ENCODE measurements around the gene SGCA.

Gene SGCA

DNA sequence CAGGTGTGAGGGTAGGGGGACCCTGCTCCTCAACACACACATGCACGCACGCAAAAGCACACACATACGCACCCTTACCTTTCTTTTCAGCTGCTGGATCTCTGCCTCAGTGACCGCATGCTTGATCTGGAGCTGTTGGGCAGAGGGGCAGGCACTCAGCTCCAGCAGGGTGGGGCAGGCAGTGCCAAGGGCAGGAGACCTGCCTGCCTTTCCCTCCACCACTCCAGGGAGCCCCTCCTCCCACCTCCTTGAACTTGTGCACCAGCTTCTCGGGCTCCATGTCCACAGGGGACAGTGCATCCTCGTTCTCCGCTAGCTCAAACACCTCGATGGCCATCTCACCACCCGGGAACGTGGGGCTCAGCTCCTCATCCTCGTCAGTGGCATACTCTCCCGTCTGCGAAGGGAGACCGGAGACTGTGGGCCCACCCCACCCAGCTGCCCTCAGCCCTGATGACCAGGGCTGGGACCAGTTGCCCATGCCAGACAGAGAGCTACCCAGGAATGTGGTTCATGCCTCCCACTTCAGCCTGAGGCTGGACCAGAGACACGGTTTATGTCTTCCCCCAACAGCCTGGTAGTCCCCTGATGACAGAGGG is 26.5 kb upstream of the SGCA start:
- DNase-seq (ENCODE audit: low read depth, low spot score): no peak
- TF ChIP-seq, protein P1, sequence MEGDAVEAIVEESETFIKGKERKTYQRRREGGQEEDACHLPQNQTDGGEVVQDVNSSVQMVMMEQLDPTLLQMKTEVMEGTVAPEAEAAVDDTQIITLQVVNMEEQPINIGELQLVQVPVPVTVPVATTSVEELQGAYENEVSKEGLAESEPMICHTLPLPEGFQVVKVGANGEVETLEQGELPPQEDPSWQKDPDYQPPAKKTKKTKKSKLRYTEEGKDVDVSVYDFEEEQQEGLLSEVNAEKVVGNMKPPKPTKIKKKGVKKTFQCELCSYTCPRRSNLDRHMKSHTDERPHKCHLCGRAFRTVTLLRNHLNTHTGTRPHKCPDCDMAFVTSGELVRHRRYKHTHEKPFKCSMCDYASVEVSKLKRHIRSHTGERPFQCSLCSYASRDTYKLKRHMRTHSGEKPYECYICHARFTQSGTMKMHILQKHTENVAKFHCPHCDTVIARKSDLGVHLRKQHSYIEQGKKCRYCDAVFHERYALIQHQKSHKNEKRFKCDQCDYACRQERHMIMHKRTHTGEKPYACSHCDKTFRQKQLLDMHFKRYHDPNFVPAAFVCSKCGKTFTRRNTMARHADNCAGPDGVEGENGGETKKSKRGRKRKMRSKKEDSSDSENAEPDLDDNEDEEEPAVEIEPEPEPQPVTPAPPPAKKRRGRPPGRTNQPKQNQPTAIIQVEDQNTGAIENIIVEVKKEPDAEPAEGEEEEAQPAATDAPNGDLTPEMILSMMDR (IDR thresholded peaks at IDR 0.05; ENCODE audit: insufficient read depth, low read length, missing control alignments): no peak
- ChIA-PET POLR2A (no interaction called here), CTCF (interaction anchor here (0.8 to 10.1 kb wide), 25 partner anchors 8 to 259 kb away, joined by 3 to 147 read pairs (median 6); partner anchors contain the start of genes PPP1R9B, SAMD14, SGCA and TMEM92)
- no peak overlapping the region for H3K4me3 ChIP-seq (ENCODE audit: low read depth, low read length)

DNA sequence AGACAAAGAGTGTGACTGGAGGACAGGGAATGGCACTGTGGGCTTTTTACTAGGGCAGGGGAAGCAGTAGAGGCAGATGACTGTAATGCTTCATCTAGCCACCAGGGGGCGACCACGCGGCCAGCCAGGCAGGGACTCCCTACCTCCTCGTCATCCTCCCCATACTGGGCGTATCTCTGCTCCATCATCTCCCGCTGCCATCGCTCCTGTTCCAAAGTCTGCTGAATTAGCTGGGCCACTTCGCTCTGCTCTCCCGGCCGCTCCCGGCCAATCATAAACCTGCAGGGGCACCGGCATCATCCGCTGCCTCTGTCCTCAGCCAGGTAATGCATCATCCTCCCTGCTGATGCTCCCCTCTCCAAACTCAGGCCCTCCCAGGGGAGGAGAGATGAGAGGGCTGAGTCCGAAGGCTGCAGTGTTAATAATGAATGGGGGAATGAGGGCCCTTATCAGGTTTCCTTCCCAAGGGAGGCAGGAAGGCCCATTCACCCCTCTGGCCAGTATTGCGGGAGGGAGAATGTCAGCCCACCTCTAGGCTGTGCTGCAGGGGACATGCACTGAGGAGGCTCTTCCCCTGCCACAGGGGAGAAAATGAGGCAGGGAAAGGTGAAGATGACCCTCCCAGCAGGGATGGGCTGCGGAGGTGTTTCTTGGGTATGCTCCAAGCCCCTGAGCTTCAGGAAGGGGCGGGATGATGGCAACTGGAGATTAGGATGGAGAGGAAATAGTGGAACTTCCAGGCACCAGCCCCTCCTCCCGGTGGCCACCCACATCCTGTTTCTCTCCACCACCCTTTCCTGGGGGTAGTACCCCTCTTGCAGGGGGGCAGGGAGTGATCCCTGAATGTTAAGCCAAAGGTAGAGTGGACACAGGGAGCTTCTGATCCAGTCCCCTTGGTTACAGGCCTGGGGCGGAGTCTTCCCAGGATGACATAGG is 25.6 kb upstream of the SGCA start:
- H3K4me3 ChIP-seq (ENCODE audit: low read depth, low read length): no peak overlapping the region
- DNase-seq (ENCODE audit: low read depth, low spot score): no peak
- POLR2A ChIA-PET: no interaction called here

DNA sequence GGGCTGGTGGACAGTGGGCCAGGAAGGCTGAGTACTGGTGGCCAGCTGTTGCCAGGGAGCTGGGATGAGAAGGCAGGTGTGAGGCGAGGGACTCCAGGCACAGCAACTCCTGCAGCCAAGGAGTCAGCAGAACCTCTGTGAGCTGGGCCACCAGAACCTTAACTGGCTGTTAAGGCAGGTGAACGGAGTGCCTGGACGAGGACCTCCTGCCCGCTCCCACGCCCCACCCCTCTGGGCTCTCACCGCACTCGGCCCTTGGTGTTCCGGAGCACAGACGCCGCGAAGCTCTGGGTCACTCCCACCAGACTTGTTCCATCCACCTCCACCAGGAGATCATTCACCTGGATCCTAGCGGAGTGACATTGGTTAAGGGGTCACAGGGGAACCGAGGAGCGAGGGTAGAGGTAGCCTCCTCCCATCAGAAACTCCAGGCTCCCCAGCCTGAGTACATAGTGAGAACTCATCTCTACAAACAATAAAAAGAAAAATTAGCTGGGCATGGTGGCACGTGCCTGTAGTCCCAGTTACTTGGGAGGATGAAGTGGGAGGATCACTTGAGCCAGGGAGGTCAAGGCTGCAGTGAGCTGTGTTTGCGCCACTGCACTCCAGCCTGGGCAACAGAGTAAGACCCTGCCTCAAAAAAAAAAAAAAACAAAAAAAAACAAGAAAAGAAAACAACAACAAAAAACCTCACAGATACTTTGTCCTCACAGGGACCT is 24.6 kb upstream of the SGCA start:
- no peak overlapping the region for H3K4me3 ChIP-seq (ENCODE audit: low read depth, low read length)

More for the DNA sequence above, 25.6 kb upstream of the SGCA start:
- CTCF ChIA-PET: interaction anchor here (0.6 to 10.1 kb wide), 19 partner anchors 9 to 189 kb away, joined by 3 to 147 read pairs (median 9); partner anchors contain the start of genes PPP1R9B, SAMD14 and SGCA
- TF ChIP-seq, protein P1 (IDR thresholded peaks at IDR 0.05; ENCODE audit: insufficient read depth, low read length, missing control alignments): peak; percentile 94

DNA sequence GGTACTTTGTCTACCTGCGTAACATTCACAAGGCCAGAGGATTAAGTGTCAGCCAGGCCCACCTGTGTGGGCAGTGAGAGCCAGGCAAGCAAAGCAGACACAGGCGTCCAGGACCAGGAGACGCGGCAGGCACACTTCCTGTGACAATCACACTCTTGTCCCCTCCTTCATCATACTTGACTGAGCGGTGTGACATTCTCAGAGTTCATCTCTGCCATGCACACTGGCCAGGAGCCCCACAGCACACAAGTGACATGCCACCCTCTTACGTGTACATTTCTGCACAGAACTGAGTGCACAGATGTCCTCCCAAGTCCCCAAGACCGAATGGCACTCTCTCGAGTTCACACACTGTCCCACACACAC is 24.1 kb upstream of the SGCA start:
- no peak overlapping the region for H3K4me3 ChIP-seq (ENCODE audit: low read depth, low read length)
- POLR2A ChIA-PET: interaction anchor here (0.7 kb wide), 1 partner anchor 10 kb away, joined by 3 read pairs; no protein-coding TSS in a partner anchor
- TF ChIP-seq, protein P1 (IDR thresholded peaks at IDR 0.05; ENCODE audit: insufficient read depth, low read length, missing control alignments): no peak
- DNase-seq (ENCODE audit: low read depth, low spot score): no peak
- CTCF ChIA-PET: interaction anchor here (0.9 to 10.1 kb wide), 8 partner anchors 10 to 152 kb away, joined by 3 to 147 read pairs (median 38); partner anchors contain the start of genes PPP1R9B and SGCA

More for the DNA sequence above, 24.6 kb upstream of the SGCA start:
- no peak for DNase-seq (ENCODE audit: low read depth, low spot score)
- TF ChIP-seq, protein P1 (IDR thresholded peaks at IDR 0.05; ENCODE audit: insufficient read depth, low read length, missing control alignments): no peak
- ChIA-PET POLR2A (no interaction called here), CTCF (interaction anchor here (0.9 to 10.1 kb wide), 13 partner anchors 10 to 188 kb away, joined by 3 to 147 read pairs (median 18); partner anchors contain the start of genes PPP1R9B and SGCA)

DNA sequence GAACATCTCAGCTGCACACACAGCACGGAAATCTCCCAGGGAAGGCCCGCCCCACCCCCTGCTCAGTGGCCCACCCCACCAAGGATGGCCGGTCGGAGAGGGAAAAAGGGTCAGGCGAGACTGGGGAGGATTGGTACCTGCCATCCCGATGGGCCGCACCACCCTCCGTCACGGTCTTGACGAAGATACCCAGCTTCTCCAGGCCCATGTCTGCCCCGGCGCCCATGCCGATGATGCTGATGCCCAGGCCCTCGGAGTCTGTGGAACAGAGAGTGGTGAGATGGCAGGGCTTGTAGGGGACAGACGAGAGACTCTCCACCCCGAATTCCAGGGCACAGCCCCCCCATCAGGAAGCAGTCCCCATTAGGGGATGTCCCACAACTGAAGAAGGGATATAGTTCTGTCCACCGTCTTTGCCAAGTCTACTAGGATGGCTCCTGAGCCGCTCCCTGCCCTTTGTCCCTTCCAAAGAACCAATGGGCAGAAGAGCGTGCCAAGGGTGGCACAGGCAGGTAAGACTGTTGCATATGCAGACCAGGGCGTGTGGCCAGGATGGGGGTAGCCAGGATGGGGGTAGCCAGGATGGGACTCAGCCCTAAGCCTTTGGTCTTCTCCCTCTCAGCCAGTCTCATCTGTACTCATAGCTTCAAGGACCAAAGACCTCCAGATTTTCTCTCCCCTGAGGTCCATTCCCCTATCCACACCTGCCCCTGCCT is 22.2 kb upstream of the SGCA start:
- no peak overlapping the region for H3K4me3 ChIP-seq (ENCODE audit: low read depth, low read length)
- ChIA-PET CTCF (interaction anchor here (0.6 to 6.6 kb wide), 7 partner anchors 8 to 49 kb away, joined by 3 to 40 read pairs (median 4); no protein-coding TSS in a partner anchor), POLR2A (no interaction called here)
- TF ChIP-seq, protein P1 (IDR thresholded peaks at IDR 0.05; ENCODE audit: insufficient read depth, low read length, missing control alignments): no peak
- DNase-seq (ENCODE audit: low read depth, low spot score): no peak

Measured in AG04449 (cell line).